HEK293T (cell line): Measurements from ENCODE around the gene LZTR1.

ENCODE experiments used
- CTCF ChIA-PET: fragments of 350-600 bp; formaldehyde crosslinking; extraction: SDS; loops from one replicate; lab custom pipeline; 2021; ENCODE audit warnings: antibody characterized with exemption, inconsistent platforms; lab: Yijun Ruan, JAX
- POLR2A ChIA-PET: fragments of 350-600 bp; formaldehyde crosslinking; extraction: SDS; loops from one replicate; lab custom pipeline; 2020; ENCODE audit warnings: antibody characterized with exemption, inconsistent platforms; lab: Yijun Ruan, JAX
- DNase-seq: peaks from one replicate; pipeline ENCODE4 v3.0.0; 2012; ENCODE audit warnings: mixed read lengths; ENCODE audit errors: extremely low spot score
- ARNT ChIP-seq: fragments of 450-650 bp; IDR thresholded peaks from 2 replicates; pipeline ENCODE4 v1.6.1; 2017; ENCODE audit warnings: mild to moderate bottlenecking
- BHLHE40 ChIP-seq: fragments of 450-650 bp; IDR thresholded peaks from 2 replicates; pipeline ENCODE4 v1.6.1; 2016; ENCODE audit warnings: mild to moderate bottlenecking, moderate library complexity, borderline replicate concordance
- CTBP1 ChIP-seq: fragments of 450-650 bp; IDR thresholded peaks from 2 replicates; pipeline ENCODE4 v1.6.1; 2016; ENCODE audit warnings: borderline replicate concordance
- ELF4 ChIP-seq: fragments of 450-650 bp; IDR thresholded peaks from 2 replicates; pipeline ENCODE4 v1.6.1; 2017; ENCODE audit warnings: antibody characterized with exemption
- FOXA1 ChIP-seq: fragments of 450-650 bp; IDR thresholded peaks from 2 replicates; pipeline ENCODE4 v1.6.1; 2016; ENCODE audit warnings: mild to moderate bottlenecking
- FOXK2 ChIP-seq: fragments of 450-650 bp; IDR thresholded peaks from 2 replicates; pipeline ENCODE4 v1.6.1; 2016; ENCODE audit warnings: mild to moderate bottlenecking
- FOXM1 ChIP-seq: fragments of 450-650 bp; IDR thresholded peaks from 2 replicates; pipeline ENCODE4 v1.6.1; 2017; ENCODE audit warnings: mild to moderate bottlenecking, borderline replicate concordance
- HDGF ChIP-seq: fragments of 450-650 bp; IDR thresholded peaks from 2 replicates; pipeline ENCODE4 v1.6.1; 2017; ENCODE audit warnings: antibody characterized with exemption, borderline replicate concordance
- L3MBTL2 ChIP-seq: fragments of 450-650 bp; conservative IDR thresholded peaks from 2 replicates; pipeline ENCODE4 v1.6.1; 2016; ENCODE audit warnings: mild to moderate bottlenecking
- LEF1 ChIP-seq: fragments of 450-650 bp; IDR thresholded peaks from 2 replicates; pipeline ENCODE4 v1.6.1; 2017; ENCODE audit warnings: mild to moderate bottlenecking, borderline replicate concordance
- NFRKB ChIP-seq: fragments of 450-650 bp; IDR thresholded peaks from 2 replicates; pipeline ENCODE4 v1.6.1; 2016; ENCODE audit warnings: mild to moderate bottlenecking, moderate library complexity
- PKNOX1 ChIP-seq: fragments of 450-650 bp; IDR thresholded peaks from 2 replicates; pipeline ENCODE4 v1.6.1; 2016
- SP1 ChIP-seq: fragments of 450-650 bp; IDR thresholded peaks from 2 replicates; pipeline ENCODE4 v1.6.1; 2017
- SUZ12 ChIP-seq: fragments of 450-650 bp; IDR thresholded peaks from 2 replicates; pipeline ENCODE4 v1.6.1; 2016; ENCODE audit warnings: mild to moderate bottlenecking
- TARDBP ChIP-seq: fragments of 450-650 bp; IDR thresholded peaks from 2 replicates; pipeline ENCODE4 v1.6.1; 2016
- ZNF384 ChIP-seq: fragments of 450-650 bp; IDR thresholded peaks from 2 replicates; pipeline ENCODE4 v1.6.1; 2016

The LZTR1 gene

DNA sequence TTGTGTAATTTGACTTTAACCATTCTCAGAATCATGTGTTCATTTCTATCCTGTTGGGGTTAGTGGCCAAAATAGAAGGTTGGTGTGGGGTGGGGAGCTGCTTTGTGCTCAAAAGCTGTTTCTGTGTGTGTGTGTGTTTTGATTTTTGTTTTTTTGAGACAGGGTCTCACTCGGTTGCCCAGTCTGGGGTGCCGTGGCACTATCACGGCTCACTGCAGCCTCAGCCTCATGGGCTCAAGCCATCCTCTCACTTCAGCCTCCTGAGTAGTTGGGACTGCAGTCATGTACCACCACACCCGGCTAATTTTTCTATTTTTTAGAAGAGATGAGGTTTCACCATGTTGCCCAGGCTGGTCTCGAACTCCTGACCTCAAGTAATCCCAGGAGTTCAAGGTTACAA, 33.1 kb upstream of the LZTR1 start:
- TF ChIP-seq FOXM1, result no peak
- CTCF ChIA-PET, result no interaction called here
- POLR2A ChIA-PET, result interaction anchor here (0.6 kb wide), 1 partner anchor 32 kb away, joined by 3 read pairs; the partner anchor contains the start of gene CRKL
- no peak for DNase-seq

- ChIA-PET POLR2A (interaction anchor here (1.5 kb wide), 1 partner anchor 32 kb away, joined by 4 read pairs; the partner anchor contains the start of gene LZTR1), CTCF (no interaction called here)
- TF ChIP-seq FOXM1, result no peak
- TF ChIP-seq L3MBTL2, result no peak
- TF ChIP-seq ELF4, result no peak
- TF ChIP-seq PKNOX1, result no peak
- no peak for TF ChIP-seq NFRKB
- no peak for TF ChIP-seq FOXK2
- TF ChIP-seq ZNF384, result no peak
- TF ChIP-seq HDGF, result no peak
- no peak for DNase-seq
Measured at GRCh38 chr22:20949698-20950183, 32.4 kb upstream of the LZTR1 start.

DNA sequence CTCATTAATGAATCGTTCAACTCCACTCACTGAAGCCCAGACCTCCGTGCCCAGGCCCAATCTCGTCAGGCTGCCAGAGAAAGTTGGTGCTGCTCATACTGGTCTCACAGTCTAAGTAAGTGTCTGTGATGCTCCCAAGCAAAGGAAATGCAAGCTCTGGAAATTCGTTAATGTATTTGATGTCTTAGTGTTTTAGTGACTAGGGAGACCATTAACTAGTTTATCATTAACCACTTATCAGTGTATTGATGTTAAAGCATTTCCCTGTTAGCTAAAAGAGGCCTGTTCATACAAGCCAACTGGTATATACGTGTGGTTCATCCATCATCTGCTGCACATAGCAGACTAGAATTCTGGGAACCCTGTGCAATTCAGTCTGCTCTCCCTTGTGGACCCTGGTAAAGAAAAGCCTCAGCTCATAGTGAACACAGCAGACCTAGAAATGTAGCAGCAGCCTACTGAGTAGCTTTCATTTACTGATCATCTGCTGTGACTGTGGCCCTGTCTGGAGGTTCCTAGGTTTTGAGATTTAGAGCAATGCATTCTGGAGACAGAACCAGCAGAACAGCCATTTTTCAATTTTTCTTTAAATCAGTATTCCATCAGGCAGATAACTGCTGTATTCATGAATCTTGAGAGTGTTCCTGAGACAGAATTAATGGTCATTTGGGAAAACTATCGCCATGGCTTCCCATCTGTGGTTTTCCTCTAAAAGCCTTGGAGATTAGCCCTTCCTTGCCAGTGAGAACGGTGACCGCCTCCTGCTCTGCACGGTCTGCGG, 30.8 kb upstream of the LZTR1 start:
- ChIA-PET CTCF (interaction anchor here (1.9 kb wide), 1 partner anchor 14 kb away, joined by 7 read pairs; no protein-coding TSS in a partner anchor), POLR2A (interaction anchor here (1.5 kb wide), 1 partner anchor 31 kb away, joined by 4 read pairs; the partner anchor contains the start of gene LZTR1)
- TF ChIP-seq CTBP1, result no peak
- TF ChIP-seq FOXA1, result no peak
- TF ChIP-seq NFRKB, result no peak
- no peak for TF ChIP-seq BHLHE40
- no peak for TF ChIP-seq ZNF384
- no peak for TF ChIP-seq L3MBTL2
- no peak for TF ChIP-seq ELF4
- no peak for TF ChIP-seq LEF1
- no peak for TF ChIP-seq SP1
- TF ChIP-seq HDGF, result no peak
- TF ChIP-seq FOXM1, result no peak
- no peak for TF ChIP-seq SUZ12
- TF ChIP-seq PKNOX1, result no peak
- TF ChIP-seq FOXK2, result no peak
- TF ChIP-seq TARDBP, result no peak
- TF ChIP-seq ARNT, result no peak
- DNase-seq, result no peak

DNA sequence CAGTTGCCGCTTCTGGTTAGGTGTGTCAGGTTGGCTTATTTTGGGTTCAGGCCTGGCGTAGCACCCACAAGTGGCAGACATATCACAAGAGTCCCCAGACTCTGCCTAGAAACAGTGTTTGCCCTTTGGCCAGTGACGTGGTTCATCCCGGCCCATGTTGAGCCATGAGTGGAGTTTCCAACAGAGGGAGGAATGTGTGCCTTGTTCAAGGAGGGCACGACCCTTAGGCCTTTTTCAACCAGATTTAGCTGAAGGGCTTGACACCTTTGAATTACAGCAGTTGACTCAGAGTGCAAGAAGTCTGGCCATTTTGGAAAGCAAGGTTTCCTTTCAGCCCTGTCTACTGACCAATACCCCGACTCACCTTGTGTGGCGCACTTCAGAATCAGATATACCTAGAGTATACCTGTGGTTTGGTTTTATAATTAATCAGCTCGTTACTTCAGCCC, 30.1 kb upstream of the LZTR1 start:
- POLR2A ChIA-PET, result no interaction called here
- no peak for DNase-seq
- TF ChIP-seq ARNT, result no peak
- no peak for TF ChIP-seq SP1
- TF ChIP-seq LEF1, result no peak
- no peak for TF ChIP-seq L3MBTL2
- TF ChIP-seq FOXK2, result no peak
- no peak for TF ChIP-seq CTBP1
- no peak for TF ChIP-seq TARDBP
- TF ChIP-seq SUZ12, result no peak
- TF ChIP-seq ELF4, result no peak
- TF ChIP-seq HDGF, result no peak
- TF ChIP-seq FOXA1, result no peak
- no peak for TF ChIP-seq ZNF384
- no peak for TF ChIP-seq BHLHE40
- TF ChIP-seq NFRKB, result no peak
- no peak for TF ChIP-seq FOXM1
- TF ChIP-seq PKNOX1, result no peak
- CTCF ChIA-PET, result interaction anchor here (1.9 kb wide), 1 partner anchor 14 kb away, joined by 7 read pairs; no protein-coding TSS in a partner anchor

- CTCF ChIA-PET, result interaction anchor here (1.9 kb wide), 1 partner anchor 15 kb away, joined by 7 read pairs; no protein-coding TSS in a partner anchor
Measured at GRCh38 chr22:20952544-20953341, 29.4 kb upstream of the LZTR1 start.

More at GRCh38 chr22:20952544-20953341, 29.4 kb upstream of the LZTR1 start:
- no peak for DNase-seq
- TF ChIP-seq PKNOX1 (no peak), BHLHE40 (no peak), FOXA1 (no peak), SP1 (no peak), SUZ12 (no peak), ARNT (no peak), ELF4 (no peak), ZNF384 (no peak), HDGF (no peak), L3MBTL2 (no peak), FOXM1 (no peak), FOXK2 (no peak), LEF1 (no peak), CTBP1 (no peak), TARDBP (no peak), NFRKB (no peak)
- POLR2A ChIA-PET, result interaction anchor here (1.9 to 2.4 kb wide), 2 partner anchors 29 to 33 kb away, joined by 5 to 8 read pairs; partner anchors contain the start of gene LZTR1
